HG03521 (cell line): ENCODE measurements around the gene DBX2.
"Not testable (repeated sequence)": the region's sequence is repeated elsewhere in the genome, so short reads cannot be mapped to it uniquely, and the experiment has no call there.

Experiments used
- ATAC-seq: cut with Tn5 transposase; IDR thresholded peaks from one replicate; pipeline ENCODE4 v1.9.1; 2021; ENCODE audit warnings: mild to moderate bottlenecking, moderate library complexity; ENCODE audit not compliant: unreplicated experiment

Gene DBX2

GRCh38 chr12:45012749-45013148 lies 38.1 kb downstream of the DBX2 start:
- ATAC-seq: no peak

- no peak for ATAC-seq
Measured at GRCh38 chr12:45010059-45010458, 40.8 kb downstream of the DBX2 start.

GRCh38 chr12:45008211-45008610 lies 42.7 kb downstream of the DBX2 start:
- ATAC-seq: no peak

- no peak for ATAC-seq
Measured at GRCh38 chr12:44999355-44999754, 51.5 kb downstream of the DBX2 start.

GRCh38 chr12:44993161-44993560 lies 57.7 kb downstream of the DBX2 start:
- no peak for ATAC-seq

- ATAC-seq: not testable (repeated sequence)
Measured at GRCh38 chr12:44984863-44985262, 66.0 kb downstream of the DBX2 start.

- ATAC-seq: no peak
Measured at GRCh38 chr12:44979918-44980317, 71.0 kb downstream of the DBX2 start.

- ATAC-seq: no peak
Measured at GRCh38 chr12:44976246-44976645, 74.7 kb downstream of the DBX2 start.

- ATAC-seq: peak; percentile 83
Measured at GRCh38 chr12:44972746-44973421, 78.0 kb downstream of the DBX2 start.

GRCh38 chr12:44968965-44969364 lies 81.9 kb downstream of the DBX2 start:
- ATAC-seq: no peak
